Tibial nerve (tissue), 4 donors: Measurements from ENCODE around the gene RNF2.

Experiments
- EP300 ChIP-seq, 2 donors: sonication (generic); formaldehyde crosslinking; IDR thresholded peaks; one replicate each; pipeline ENCODE4 v1.6.1; 2017; ENCODE audit warnings: antibody characterized with exemption in 2 of 2, mild to moderate bottlenecking in 1 of 2
- TF ChIP-seq, protein P1 (sequence below), 5 experiments: fragments of 200-600 bp in 3 of 5; fragments of 450-650 bp in 2 of 5; sonication (generic) in 3 of 5; IDR thresholded peaks; one replicate each; pipeline ENCODE4 v1.5.1; 2016 to 2019; ENCODE audit warnings: antibody characterized with exemption in 5 of 5, mild to moderate bottlenecking in 3 of 5, moderate library complexity in 2 of 5

DNA sequence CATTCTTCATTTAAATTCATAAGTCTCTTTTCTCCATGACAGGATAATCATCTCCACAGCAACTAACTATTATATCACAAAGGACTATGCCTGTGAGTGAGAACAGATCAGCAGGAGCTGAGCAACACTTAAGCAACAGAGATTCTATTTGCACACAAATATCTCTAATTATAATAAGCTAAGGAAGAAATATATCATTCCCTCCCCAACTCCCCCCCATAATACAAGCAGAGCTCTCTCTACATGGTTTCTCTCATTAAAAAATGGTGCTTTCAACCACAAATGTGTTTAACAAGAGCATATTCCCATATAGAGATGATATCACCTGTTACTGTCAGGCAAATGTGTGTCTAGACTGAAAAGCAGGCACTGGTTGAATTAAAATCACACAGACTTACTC is 36.5 kb upstream of the RNF2 start:
- TF ChIP-seq, protein P1, sequence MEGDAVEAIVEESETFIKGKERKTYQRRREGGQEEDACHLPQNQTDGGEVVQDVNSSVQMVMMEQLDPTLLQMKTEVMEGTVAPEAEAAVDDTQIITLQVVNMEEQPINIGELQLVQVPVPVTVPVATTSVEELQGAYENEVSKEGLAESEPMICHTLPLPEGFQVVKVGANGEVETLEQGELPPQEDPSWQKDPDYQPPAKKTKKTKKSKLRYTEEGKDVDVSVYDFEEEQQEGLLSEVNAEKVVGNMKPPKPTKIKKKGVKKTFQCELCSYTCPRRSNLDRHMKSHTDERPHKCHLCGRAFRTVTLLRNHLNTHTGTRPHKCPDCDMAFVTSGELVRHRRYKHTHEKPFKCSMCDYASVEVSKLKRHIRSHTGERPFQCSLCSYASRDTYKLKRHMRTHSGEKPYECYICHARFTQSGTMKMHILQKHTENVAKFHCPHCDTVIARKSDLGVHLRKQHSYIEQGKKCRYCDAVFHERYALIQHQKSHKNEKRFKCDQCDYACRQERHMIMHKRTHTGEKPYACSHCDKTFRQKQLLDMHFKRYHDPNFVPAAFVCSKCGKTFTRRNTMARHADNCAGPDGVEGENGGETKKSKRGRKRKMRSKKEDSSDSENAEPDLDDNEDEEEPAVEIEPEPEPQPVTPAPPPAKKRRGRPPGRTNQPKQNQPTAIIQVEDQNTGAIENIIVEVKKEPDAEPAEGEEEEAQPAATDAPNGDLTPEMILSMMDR (IDR thresholded peaks at IDR 0.05) = no peak
- no peak for TF ChIP-seq EP300 (IDR thresholded peaks at IDR 0.05)
